ENCODE results near the gene GALE. TPM values are rescaled to one million over a fixed set of nuclear protein-coding genes. Genes with fewer than 3 reads are reported as not detected.

Gene GALE
- total and polyA plus RNA-seq, 2 of the 13 experiments (the other 11 are each of a cell fraction or from before 2014, with no cell fraction given) = 85.2 to 88.4 TPM

DNA sequence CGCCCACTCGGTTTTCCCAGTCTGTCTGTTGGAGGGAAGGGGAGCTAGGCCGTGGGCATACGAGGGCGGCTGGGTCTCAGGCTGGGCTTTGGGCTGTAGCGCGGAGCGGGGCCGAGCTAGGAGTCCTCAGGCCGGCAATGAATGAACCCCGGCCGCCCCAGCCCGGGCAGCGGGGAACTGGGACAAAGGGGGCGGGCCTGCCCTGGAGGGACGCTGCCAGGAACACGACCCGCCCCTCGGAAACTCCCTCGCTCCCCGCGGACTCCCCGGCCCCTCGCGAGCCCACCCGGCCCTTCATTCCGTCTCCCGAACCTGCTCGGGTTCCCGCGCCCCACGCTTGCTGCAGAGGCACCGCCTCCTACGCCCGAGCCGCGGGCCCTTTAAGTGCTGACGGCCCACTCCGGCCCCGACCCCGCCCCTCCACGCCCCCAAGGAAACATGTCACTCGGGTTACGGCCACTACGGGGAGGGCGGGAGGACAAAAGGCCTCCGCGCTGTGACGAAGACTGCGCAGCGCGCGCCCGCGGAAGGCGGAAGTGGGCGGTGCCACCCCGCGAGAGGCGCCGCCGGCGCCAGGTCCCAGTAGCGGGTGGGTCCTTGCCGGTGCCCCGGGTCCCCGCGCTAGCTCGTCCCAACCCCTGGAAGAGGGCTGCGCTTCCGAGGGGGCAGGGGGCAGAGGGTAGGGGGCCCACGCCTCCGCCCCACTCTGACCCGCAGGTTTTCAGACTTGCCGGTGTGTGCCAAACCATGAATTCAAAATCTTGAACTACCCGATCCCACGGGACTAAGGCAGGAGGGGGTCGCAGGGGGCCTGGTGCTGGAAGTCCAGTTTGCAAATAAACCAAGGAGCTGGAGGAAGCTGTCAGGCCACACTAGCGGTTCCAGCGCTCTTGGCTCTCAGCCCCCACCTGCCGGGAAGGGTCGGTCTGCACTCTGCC is at the start of gene GALE (continued):
- TF ChIP-seq, protein P1, sequence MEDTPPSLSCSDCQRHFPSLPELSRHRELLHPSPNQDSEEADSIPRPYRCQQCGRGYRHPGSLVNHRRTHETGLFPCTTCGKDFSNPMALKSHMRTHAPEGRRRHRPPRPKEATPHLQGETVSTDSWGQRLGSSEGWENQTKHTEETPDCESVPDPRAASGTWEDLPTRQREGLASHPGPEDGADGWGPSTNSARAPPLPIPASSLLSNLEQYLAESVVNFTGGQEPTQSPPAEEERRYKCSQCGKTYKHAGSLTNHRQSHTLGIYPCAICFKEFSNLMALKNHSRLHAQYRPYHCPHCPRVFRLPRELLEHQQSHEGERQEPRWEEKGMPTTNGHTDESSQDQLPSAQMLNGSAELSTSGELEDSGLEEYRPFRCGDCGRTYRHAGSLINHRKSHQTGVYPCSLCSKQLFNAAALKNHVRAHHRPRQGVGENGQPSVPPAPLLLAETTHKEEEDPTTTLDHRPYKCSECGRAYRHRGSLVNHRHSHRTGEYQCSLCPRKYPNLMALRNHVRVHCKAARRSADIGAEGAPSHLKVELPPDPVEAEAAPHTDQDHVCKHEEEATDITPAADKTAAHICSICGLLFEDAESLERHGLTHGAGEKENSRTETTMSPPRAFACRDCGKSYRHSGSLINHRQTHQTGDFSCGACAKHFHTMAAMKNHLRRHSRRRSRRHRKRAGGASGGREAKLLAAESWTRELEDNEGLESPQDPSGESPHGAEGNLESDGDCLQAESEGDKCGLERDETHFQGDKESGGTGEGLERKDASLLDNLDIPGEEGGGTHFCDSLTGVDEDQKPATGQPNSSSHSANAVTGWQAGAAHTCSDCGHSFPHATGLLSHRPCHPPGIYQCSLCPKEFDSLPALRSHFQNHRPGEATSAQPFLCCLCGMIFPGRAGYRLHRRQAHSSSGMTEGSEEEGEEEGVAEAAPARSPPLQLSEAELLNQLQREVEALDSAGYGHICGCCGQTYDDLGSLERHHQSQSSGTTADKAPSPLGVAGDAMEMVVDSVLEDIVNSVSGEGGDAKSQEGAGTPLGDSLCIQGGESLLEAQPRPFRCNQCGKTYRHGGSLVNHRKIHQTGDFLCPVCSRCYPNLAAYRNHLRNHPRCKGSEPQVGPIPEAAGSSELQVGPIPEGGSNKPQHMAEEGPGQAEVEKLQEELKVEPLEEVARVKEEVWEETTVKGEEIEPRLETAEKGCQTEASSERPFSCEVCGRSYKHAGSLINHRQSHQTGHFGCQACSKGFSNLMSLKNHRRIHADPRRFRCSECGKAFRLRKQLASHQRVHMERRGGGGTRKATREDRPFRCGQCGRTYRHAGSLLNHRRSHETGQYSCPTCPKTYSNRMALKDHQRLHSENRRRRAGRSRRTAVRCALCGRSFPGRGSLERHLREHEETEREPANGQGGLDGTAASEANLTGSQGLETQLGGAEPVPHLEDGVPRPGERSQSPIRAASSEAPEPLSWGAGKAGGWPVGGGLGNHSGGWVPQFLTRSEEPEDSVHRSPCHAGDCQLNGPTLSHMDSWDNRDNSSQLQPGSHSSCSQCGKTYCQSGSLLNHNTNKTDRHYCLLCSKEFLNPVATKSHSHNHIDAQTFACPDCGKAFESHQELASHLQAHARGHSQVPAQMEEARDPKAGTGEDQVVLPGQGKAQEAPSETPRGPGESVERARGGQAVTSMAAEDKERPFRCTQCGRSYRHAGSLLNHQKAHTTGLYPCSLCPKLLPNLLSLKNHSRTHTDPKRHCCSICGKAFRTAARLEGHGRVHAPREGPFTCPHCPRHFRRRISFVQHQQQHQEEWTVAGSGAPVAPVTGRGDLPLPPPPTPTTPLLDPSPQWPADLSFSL (CRISPR knock-in tag; IDR thresholded peaks at IDR 0.05) = 0 out of 2 replicates have a peak, but pooled peaks have one; percentile 9
- TF ChIP-seq ZNF33B (CRISPR knock-in tag; IDR thresholded peaks at IDR 0.05) = no peak
- no peak for TF ChIP-seq XBP1 (CRISPR knock-in tag; IDR thresholded peaks at IDR 0.05)
- peak; percentile 74 for TF ChIP-seq ZNF274 (CRISPR knock-in tag; IDR thresholded peaks at IDR 0.05)
- peak; percentile 88 for TF ChIP-seq SRY (CRISPR knock-in tag; IDR thresholded peaks at IDR 0.05)
- no peak for TF ChIP-seq ZNF496 (CRISPR knock-in tag; IDR thresholded peaks at IDR 0.05; ENCODE audit: insufficient replicate concordance)
- TF ChIP-seq CHD4 (IDR thresholded peaks at IDR 0.05; ENCODE audit: borderline replicate concordance, low read length) = no peak
- no peak for TF ChIP-seq ZSCAN22 (CRISPR knock-in tag; IDR thresholded peaks at IDR 0.05)
- 0 out of 2 replicates have a peak, but pooled peaks have one; percentile 17 for TF ChIP-seq RBAK (CRISPR knock-in tag; IDR thresholded peaks at IDR 0.05)
- TF ChIP-seq, protein P2, sequence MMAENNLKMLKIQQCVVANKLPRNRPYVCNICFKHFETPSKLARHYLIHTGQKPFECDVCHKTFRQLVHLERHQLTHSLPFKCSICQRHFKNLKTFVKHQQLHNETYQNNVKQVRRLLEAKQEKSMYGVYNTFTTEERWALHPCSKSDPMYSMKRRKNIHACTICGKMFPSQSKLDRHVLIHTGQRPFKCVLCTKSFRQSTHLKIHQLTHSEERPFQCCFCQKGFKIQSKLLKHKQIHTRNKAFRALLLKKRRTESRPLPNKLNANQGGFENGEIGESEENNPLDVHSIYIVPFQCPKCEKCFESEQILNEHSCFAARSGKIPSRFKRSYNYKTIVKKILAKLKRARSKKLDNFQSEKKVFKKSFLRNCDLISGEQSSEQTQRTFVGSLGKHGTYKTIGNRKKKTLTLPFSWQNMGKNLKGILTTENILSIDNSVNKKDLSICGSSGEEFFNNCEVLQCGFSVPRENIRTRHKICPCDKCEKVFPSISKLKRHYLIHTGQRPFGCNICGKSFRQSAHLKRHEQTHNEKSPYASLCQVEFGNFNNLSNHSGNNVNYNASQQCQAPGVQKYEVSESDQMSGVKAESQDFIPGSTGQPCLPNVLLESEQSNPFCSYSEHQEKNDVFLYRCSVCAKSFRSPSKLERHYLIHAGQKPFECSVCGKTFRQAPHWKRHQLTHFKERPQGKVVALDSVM (CRISPR knock-in tag; IDR thresholded peaks at IDR 0.05) = peak; percentile 34; the same call in 1 of the 2 replicates
- TF ChIP-seq, protein P3, sequence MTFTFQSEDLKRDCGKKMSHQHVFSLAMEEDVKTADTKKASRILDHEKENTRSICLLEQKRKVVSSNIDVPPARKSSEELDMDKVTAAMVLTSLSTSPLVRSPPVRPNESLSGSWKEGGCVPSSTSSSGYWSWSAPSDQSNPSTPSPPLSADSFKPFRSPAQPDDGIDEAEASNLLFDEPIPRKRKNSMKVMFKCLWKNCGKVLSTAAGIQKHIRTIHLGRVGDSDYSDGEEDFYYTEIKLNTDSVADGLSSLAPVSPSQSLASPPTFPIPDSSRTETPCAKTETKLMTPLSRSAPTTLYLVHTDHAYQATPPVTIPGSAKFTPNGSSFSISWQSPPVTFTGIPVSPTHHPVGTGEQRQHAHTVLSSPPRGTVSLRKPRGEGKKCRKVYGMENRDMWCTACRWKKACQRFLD (CRISPR knock-in tag; IDR thresholded peaks at IDR 0.05; ENCODE audit: borderline replicate concordance) = peak; percentile 15; the same call in 1 of the 2 replicates
- no peak for TF ChIP-seq NFE2L2 (IDR thresholded peaks at IDR 0.05; ENCODE audit: low read length)
- no peak for TF ChIP-seq TSC22D2 (CRISPR knock-in tag; IDR thresholded peaks at IDR 0.05; ENCODE audit: borderline replicate concordance)
- TF ChIP-seq, protein P4, sequence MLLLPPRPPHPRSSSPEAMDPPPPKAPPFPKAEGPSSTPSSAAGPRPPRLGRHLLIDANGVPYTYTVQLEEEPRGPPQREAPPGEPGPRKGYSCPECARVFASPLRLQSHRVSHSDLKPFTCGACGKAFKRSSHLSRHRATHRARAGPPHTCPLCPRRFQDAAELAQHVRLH (CRISPR knock-in tag; IDR thresholded peaks at IDR 0.05; ENCODE audit: borderline replicate concordance, low read depth) = 0 out of 2 replicates have a peak, but pooled peaks have one; percentile 13
- TF ChIP-seq SETDB1 (CRISPR knock-in tag; IDR thresholded peaks at IDR 0.05; ENCODE audit: borderline replicate concordance) = no peak
- no peak for TF ChIP-seq KAT7 (CRISPR knock-in tag; IDR thresholded peaks at IDR 0.05; ENCODE audit: borderline replicate concordance)
- no peak for TF ChIP-seq NFYB (CRISPR knock-in tag; IDR thresholded peaks at IDR 0.05)
- TF ChIP-seq ZNF775 (CRISPR knock-in tag; IDR thresholded peaks at IDR 0.05; ENCODE audit: borderline replicate concordance) = no peak
- TF ChIP-seq ZNF672 (CRISPR knock-in tag; IDR thresholded peaks at IDR 0.05) = no peak
